NCI-H524 (cell line): ENCODE measurements around the gene GFOD1.

Source experiments
- DNase-seq, 2 experiments: peaks; one replicate each; lab custom pipeline; 2025; lab: John Stamatoyannopoulos, UW

The GFOD1 gene

DNA sequence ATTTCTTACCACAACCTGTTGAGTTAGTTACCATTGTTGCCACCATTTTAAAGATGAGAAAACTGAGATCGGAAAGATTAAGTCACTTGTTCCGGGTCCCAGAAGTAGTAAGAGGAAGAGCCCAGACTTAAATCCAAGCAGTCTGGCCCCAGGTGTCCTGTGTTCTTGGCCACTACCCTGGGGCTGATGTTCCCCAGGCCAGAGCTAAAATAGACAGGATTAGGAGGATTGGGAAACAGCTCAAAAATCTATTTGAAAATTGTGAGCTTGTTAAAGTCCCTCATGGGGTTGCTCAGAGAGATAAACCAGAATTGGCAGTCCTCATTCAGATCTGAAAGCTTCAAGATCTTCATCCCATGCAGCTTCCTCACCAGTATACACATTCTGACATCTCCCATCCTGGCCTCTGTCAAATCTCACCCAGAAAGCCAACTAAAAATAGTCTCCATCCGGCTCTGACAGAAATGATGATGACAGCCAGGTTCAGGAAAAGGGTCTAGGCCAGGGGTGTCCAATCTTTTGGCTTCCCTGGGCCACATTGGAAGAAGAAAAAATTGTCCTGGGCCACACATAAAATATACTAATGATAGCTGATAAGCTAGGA lies 62.0 kb downstream of the GFOD1 start:
- DNase-seq, result no peak

DNA sequence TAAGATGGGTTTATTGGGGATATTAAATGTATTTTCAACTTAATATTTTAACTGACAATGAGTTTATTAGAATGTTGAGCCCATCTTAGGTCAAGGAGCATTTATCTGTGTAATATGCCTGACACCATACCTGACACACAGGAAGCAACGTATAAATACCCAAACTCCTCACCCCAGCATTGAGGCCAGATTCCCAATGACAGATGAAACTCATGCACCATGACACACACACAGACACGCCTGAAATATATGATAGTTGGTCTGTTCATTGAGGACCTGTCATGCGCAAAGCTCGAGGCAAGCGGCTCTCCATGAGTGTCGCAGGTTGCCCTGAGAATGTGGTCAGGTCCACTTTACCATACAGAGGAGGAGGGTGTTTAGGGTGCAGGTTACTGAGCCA lies 64.1 kb downstream of the GFOD1 start:
- DNase-seq, result no peak

DNA sequence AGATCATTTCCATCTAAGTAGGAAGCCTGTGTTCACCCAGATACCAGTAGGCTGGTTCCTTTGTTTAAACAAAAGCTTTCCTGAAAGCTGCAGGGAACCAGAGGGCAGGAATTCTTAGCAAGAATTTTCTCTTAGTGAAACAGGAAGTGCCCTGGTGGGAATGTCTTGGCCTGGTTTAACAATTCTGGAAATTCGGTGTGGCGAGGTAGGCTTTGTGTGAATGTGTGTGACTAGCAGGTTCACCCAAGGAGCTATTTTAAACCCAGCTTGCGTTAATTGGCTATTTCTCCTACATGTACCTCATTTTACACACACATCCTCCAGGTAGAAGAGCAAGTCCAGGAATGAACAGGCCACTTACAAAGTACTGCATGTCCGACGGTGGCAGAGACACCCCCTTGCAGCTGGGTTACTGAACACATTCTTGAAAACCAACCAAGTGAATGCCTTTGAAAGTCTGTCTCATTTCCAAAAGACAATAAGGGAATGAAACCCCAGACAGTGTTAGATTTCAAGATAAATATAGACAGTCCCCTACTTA lies 64.6 kb downstream of the GFOD1 start:
- no peak for DNase-seq

DNA sequence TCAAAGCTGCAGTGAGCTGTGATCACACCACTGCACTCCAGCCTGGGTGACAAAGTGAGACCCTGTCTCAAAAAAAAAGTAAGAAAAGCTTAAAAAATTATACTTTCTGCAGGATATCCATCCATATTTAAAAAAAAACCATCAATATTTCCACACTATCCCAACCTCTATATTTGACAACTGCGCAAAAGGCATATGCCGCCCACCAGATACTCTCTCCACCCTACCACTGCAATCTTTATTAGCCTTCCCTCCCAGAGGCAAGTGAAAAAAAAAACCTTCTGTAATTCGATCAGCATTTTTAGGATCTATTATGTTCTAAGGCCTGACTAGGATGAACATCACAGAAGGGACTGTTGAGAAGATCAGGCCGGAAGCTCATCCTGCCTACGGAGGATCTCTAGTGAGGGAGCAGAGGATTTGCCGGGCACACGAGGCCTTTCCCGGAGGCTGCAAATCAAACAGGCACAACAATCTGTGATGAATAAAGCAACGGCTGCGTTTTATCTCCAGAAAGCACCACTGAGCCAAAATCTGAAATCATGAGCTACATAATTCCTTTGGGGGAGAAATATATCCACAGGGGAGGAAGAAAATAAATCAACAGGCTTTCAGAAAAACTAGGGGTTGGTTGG lies 65.9 kb downstream of the GFOD1 start:
- no peak for DNase-seq

DNA sequence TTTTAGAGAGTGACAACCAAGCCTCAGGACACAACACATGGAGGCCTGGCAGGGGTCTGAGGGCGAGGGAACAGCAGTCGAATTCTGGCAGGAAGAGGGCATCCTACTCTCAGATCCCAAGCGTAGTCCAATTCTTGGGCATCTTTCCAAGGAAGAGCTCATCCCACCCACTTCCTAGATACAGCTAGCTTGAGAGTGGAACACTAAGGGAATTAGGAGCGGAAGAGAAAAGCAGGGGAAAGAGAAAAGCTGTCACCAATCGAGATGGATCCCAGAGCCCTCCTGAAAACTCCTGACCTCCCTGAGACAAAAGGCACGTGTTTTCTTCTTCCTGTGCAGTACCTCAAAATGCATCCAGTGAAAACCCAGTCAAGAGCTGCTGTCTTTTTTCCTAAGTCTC lies 67.1 kb downstream of the GFOD1 start:
- DNase-seq, result no peak

DNA sequence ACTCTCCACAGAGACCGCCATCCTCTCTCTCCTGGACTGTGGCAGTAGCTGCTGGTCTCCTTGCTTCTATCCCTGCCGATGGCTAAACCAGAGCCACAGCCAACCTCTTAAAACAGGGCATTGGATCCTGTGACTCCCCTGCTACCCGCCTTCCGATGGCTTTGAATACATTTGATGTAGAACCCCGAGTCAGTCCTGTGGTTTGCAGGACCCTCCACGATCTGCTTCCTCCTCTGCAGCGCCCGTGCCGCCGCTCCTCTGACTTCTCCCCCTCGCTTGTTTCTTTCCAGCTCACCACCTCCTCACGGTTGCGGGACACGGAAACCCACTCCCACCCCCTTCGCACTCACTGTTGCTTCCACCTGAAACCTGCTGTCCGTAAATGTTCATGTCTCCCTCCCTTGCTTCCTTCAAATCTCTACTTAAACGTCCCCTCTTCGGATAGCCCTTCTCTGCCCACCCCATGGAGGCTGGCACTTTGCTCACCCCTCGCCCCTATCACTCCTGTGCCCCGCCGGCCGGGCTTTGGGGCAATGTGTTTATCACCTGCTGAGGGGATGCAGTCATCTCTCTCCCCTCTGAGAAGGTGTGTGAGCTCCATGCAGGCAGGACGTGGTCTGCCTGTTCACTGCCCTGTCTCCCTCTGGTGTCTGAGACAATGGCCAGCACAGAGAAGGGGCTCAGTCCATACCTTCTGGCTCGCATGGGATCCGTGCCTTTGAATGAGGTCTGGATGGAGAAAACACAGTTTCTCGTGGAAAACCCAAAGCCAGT lies 67.8 kb downstream of the GFOD1 start:
- DNase-seq, result no peak

DNA sequence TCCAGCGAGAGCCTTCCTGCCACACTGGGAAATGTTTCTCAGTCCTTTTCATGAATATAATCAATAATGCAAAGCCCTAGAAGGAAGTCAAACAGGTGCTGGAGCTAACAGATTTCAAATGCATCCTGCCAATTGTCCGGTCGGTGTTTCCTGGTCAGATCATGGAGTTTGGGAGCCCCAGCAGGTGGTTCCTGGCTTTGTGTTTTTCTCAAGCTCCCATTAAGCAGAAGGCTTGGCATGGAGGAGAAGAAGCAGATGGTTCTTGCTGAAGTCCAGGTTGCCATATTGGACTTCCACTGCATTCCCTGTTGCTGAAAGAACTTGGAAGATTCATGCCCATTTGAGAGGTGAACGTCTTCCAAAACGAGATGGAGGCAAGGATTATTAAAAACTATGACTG lies 68.6 kb downstream of the GFOD1 start:
- DNase-seq, result peak in 1 of 2 experiments; percentile 13

DNA sequence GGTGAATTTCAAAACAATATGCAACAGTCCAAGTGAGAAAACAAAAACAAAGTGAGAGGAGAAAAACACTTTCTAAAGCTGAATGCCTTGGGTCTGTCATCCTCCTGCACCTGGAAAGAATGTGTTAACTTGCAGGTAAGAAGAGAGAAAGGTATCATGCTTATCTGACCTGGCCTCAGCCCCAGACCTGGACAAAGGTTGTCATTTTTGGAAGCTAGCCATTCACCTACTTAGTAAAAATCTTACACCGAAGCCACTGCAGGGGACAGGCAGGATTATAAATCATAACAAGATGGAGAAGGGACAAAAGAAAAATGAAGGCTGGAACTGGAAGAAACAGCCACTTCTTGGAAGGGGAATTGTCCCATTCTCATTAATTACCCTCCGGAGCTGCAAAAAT lies 69.4 kb downstream of the GFOD1 start:
- no peak for DNase-seq

DNA sequence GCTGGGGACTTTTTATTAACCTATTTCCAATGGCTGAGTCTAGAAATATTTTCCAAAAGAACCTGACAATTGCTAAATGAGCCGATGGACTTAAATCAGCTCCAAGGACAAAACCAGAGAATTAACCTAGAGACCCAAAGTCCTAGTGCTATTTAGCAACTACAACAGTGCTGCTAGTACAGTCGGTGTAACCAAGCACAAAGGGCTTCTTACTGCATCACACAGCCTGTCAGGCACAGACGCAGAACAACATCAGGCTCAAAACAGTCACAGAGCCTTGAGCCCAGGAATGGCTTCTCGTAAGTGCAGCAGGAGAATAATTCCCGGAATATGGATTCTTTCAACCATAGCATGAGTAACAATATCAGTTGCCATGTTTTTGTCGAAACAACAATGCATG lies 70.0 kb downstream of the GFOD1 start:
- DNase-seq, result no peak

DNA sequence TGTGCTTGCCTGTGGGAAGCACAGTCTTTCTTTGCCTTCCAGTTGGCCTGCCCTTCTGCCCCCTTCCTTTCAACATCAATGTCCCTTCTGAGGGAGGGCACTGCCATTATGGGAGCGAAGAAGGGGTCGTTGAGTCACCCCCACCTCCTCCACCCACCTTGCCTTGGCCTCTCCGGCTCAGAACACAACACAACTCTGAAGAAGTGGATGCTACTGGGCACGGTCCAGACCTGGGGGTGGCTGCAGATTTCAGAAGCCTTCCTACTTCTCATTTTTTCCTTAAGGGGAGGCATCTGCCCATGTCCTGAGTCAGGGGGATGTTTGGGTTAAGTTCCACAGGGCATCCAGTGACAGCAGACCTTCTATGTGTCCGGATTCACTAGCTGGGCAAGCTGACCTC lies 72.1 kb downstream of the GFOD1 start:
- no peak for DNase-seq

DNA sequence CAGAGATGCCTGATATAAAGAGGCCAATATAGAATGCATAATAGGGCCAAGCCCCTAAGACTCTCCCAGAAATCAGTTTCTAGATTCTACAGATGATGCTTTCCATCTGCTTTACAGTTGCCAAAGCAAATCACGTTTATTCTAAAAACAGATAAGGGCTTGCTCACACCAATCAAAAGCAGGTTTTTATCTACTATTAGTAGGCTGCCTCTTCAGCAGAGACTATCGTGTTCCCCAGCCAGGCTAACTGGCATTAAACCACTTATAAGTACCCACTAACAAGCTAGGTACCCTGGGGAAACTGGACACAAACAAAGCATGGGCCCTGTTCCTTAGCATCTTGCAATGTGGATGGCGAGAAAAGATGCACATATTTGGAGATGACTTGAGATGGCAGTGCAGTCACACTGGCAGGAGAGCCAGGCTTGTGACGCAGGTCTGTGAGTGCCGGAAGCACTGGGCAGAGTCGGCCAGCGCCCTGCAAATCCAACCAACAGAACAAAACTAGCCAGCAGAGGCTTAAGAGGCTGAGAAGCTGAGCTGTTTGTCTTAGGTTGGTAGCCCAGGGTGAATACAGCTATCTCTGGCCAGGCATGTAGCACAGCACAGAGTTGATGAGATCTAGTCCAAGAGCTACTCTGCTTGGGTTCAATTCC lies 73.4 kb downstream of the GFOD1 start:
- DNase-seq, result no peak

DNA sequence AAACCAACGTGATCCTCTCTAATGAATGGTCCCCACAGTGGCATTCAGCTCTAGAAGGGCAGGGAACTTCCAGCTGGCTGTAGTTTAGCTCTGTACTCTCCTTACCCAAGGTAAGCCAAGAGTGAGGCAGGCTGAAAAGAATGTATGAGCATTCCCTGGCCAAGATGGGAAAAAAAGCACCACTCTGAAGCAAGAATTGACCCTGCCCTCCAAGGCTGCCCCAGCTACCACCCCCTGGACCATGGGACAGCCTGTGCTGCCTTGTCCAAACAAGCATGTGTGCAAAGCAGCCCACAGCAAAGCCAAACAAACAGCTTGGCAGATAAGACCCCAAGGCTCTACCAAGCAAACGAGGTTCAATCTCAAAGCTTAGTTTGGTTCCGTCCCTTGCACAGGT lies 73.9 kb downstream of the GFOD1 start:
- no peak for DNase-seq

DNA sequence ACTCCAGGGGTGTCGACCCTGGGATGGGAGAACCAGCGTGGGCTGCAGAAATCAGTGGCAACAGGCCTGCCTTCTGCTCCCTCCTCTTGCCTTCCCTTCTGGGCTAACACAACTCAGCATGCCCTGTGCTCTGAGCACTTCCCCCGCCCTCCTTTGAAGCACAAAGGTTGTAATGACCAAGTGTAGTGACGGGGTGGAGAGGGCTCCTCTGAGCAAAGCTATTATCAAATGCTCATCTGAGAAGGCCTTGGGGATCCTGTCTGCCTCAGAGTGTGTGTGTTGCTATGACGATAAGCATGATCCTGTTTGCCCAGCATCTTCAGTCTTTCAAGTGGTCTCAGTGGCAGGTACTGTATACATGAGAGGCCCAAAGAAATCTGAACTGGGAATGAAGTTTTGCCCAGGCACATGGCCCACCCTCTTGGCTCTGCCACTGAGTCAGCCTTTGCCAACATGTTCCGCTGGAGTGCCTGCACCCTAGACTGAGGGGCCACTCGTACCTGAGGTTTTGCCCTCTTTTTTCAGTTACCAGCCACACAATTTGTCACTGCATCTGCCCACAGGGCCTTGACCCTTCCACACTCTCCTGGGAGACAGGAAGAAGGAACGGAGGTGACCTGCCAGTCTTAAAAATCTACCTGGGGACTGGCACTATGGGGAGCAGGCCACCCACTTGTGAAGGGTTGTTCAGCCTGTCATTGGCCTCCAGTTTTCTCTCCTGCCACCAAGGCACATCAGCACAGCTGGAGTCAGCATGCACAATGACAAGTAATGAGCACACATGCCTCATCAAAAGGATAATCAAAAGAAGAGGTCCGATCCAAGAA lies 74.5 kb downstream of the GFOD1 start:
- DNase-seq, result peak; percentile 8 to 51

DNA sequence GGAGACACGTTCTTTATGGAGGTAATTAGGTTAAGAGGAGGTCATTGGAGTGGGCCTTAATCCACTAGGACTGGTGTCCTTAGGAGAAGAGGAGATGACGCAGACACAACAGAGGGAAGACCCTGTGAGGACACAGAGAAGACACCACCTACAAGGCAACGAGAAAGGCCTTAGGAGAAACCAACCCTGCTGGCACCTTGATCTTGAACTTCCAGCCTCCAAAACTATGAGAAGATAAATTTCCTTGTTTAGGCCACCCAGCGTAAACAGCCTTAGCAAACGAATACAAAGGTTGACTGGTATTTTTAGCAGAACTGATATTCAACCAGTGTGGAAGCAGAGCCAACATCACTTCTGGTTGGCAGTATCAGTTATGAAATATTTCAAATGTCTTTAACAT lies 75.2 kb downstream of the GFOD1 start:
- DNase-seq, result no peak

DNA sequence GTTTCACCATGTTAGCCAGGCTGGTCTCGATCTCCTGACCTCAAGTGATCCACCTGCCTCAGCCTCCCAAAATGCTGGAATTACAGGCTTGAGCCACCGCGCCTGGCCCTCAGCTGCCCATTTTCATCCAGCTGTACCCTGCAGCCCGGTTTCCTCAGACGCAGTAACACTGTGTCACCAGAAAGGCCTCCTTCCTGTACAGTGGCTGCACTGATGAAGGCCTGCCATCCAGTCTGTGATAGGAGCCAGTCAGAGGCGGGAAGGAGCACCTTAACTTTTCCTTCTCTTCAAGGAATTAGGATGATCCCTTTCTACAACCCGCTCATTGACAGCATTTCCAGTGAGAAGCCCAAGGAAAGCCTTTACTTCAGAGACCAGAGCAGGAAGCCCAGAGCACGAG lies 75.9 kb downstream of the GFOD1 start:
- no peak for DNase-seq

DNA sequence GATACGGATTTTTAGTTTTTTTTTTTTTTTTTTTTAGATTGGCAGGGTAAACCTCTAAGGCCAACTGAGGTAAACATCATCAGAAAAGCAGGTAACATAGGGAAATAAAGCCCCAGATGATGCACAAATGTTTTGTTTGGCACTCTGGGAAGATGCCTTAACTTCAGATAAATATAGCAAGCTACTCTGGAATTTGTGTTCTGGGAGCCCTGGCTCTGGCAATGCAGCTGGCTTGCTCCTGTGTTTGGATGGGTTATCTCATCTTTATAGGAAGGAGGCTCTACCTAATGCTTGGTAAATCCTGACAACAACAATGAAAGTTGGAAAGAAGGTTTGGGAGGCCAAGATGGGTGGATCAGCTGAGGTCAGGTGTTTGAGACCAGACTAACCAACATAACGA lies 77.4 kb downstream of the GFOD1 start:
- DNase-seq, result no peak

DNA sequence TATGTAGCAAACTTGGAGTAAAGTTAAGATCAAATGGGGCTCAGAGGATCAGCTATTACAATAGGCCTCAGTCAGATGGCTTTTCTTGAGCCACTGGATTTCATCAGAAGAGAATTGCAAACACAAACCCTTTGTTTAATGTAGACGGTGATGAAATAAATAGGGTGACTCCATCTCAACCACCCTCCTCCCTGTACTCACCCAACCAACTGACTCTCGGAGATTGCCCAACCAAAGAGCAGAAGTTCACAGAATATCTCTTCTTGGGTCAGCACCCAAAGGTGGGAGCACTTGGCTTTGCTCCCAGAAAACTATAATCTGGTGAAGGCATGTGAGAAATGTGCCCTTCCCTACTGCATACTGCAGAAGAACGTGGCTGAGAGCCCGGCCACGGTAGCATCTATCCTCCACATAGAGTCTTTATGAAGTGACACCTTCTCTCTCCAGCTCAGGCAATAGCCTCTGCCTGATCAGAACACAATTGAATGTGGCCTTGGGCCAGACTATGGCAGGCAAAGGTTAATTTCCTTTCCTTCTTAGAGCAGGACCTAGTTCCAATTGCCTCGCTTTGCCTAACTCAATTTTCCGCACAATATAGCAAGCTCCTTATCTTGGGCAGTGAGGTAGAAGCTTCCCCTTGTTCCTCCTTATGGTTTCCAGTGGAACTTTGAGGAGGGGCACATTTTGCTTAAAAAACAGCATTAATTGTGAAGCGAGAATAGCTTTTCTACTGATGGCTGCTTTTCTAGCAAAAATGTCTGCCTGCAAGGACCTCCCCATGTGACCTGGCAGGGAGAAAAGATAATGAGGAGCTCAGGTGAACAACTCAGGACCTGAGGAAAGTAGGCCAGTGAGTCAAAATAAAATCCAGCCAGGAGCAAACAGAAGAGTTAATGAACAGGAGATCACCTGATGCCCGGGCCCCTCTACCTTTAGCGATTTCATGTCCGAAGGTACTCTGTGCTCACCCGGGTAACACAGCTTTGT lies 79.4 kb downstream of the GFOD1 start:
- DNase-seq, result no peak

DNA sequence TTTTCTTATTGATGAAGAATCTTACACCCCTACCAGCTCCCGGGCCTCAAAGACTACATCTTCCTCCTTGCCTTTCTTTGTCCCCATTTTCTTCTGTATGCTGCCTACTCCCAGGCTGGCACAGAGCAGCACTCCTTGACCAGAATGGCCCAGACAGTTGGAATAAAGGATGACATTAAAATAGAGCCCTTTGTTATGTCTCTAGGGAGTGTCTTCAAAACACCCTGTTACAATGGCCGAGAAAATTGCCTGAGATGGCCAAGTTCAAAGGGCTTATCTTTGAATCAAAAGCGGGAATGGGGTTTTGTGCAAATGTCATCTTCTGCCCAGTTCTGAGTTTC lies 80.1 kb downstream of the GFOD1 start:
- DNase-seq, result no peak

DNA sequence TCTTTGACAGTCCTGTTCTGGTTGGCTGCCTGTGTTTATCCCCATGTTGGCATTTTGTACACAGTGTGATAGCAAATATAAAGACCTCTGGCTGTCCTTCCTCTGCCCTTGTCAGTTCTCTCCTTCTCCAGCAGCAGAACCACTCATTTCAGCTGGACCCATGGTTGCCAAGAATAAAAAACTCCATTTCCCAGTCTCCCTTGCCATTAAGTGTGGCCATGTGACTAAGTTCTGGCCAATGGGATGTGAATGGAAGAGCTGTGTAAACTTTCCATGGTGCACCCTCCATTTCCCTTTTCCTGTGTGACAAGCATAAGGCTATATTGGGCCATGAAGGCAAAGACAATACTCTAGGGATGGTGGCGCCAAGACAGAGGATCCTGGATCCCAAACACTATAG lies 80.6 kb downstream of the GFOD1 start:
- peak; percentile 62 to 78 for DNase-seq

DNA sequence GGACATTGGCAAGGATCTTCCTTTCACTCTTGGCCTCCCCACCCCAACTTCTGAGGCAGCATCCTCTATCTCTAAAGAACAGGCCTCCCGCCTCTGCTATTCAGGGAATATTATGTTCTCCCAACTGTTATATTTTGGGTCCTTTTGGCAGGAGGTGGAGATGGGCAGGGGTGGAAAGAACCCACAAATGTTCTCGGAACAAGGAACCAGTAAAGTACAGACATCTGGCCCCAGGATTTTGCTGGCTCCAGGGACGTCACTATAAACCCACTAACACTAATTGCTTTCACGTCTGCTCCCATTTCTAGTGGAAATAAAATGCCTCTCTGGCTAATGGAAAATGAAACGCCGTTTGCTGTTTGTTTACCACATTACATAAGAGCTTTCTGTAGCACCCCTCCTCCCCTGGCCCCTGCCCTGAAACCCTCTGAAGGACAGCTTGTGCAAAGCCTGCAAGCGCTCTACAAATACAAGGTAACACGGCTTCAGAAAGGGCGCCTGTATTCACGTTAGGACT lies 81.4 kb downstream of the GFOD1 start:
- peak; percentile 59 to 82 for DNase-seq

DNA sequence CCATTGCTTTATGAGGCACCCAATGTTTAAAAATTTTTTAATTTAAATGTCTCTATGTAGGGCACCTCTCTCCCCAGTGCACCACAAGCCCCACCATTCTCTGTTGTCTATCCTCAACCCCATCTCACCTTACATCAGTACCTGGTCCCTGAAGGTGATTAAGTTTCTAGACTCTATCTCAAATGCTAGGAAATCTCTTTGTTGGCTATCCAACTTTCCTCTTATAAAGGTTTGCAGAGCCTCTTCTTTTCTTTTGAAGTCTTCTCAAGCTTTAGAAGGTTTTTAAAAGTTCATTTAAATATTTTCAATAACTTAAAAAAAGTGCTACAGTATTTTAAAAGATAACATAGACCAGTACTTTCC lies 82.5 kb downstream of the GFOD1 start:
- DNase-seq, result no peak
